GM12878 (cell line): ENCODE data around the gene TAPBP. TPM values are rescaled to one million over a fixed set of nuclear protein-coding genes. Genes with fewer than 3 reads are reported as not detected.
A peak's percentile ranks its signal among the peaks of the same experiment; 100 is the strongest.

ENCODE experiments used
- ATAC-seq: fragments of 200-7000 bp; cut with Tn5 transposase; 3 replicates; pipeline ENCODE4 v1.9.1; 2020; ENCODE audit warnings: mild to moderate bottlenecking, moderate library complexity
- BruUV-seq: library from RNA; stranded (reverse); fragments of 400-500 nt; replicated peaks from 2 replicates; lab custom pipeline; 2021; lab: Mats Ljungman, UMichigan
- CTCF ChIA-PET: fragments of 300-600 bp; sonication (Branson Sonifier 250); formaldehyde crosslinking; extraction: SDS; loops from one replicate; lab custom pipeline; 2021; ENCODE audit warnings: inconsistent platforms; lab: Yijun Ruan, JAX
- POLR2A ChIA-PET: fragments of 350-600 bp; formaldehyde crosslinking; extraction: SDS; loops from one replicate; lab custom pipeline; 2021; ENCODE audit warnings: inconsistent platforms; lab: Charles Lee
- RAD21 ChIA-PET: fragments of 300-600 bp; sonication (Branson Sonifier 250); formaldehyde crosslinking; loops from one replicate; lab custom pipeline; 2023; ENCODE audit warnings: antibody characterized with exemption; ENCODE audit not compliant: unreplicated experiment; lab: Charles Lee
- SMC1A ChIA-PET: fragments of 300-600 bp; sonication (Branson Sonifier 250); formaldehyde crosslinking; loops from one replicate; lab custom pipeline; 2023; ENCODE audit not compliant: unreplicated experiment, uncharacterized antibody; lab: Charles Lee
- DNase-seq: peaks from one replicate; pipeline ENCODE4 v3.0.0-alpha.2; 2011; ENCODE audit warnings: low read depth, low spot score
- FAIRE-seq: peaks from 3 replicates; lab custom pipeline; 2011; peaks lifted over from hg19 to GRCh38; lab: Jason Lieb, UNC
- H2AFZ ChIP-seq: 2 replicates; pipeline ENCODE4 v1.6.0; 2011; ENCODE audit warnings: low read depth, low read length, control low read depth; ENCODE audit not compliant: control insufficient read depth
- H3K27ac ChIP-seq: 2 replicates; pipeline ENCODE4 v1.5.1; 2011; ENCODE audit warnings: control low read depth; ENCODE audit not compliant: control insufficient read depth, insufficient read depth
- H3K27me3 ChIP-seq, 2 experiments: replicated peaks in 1 of 2; 2 replicates each; pipeline versions ENCODE4 v1.6.0 to v1.6.1; 2011; ENCODE audit warnings: low read length in 1 of 2; ENCODE audit not compliant: control insufficient read depth in 2 of 2, insufficient read depth in 2 of 2
- H3K36me3 ChIP-seq, 2 experiments: 2 replicates each; pipeline ENCODE4 v1.5.1; 2011; ENCODE audit warnings: low read length in 1 of 2; ENCODE audit not compliant: control insufficient read depth in 2 of 2, insufficient read depth in 2 of 2
- H3K4me1 ChIP-seq: 2 replicates; pipeline ENCODE4 v1.6.1; 2011; ENCODE audit warnings: mild to moderate bottlenecking, low read length, moderate library complexity, mixed read lengths; ENCODE audit not compliant: control insufficient read depth, insufficient read depth
- H3K4me2 ChIP-seq: 2 replicates; pipeline ENCODE4 v1.6.0; 2011; ENCODE audit warnings: control low read depth; ENCODE audit not compliant: control insufficient read depth, insufficient read depth
- H3K4me3 ChIP-seq: fragments of 200-600 bp; sonication (generic); 2 replicates; pipeline ENCODE4 v1.5.1; 2016
- H3K79me2 ChIP-seq: 2 replicates; pipeline ENCODE4 v1.6.0; 2011; ENCODE audit warnings: low read length; ENCODE audit not compliant: control insufficient read depth, insufficient read depth
- H3K9ac ChIP-seq: 2 replicates; pipeline ENCODE4 v1.8.0; 2011; ENCODE audit warnings: low read length, control low read depth, mixed read lengths; ENCODE audit not compliant: control insufficient read depth, insufficient read depth
- H3K9me3 ChIP-seq: replicated peaks from 3 replicates; pipeline ENCODE4 v1.5.1; 2011; ENCODE audit warnings: mild to moderate bottlenecking, low read length; ENCODE audit not compliant: control insufficient read depth, insufficient read depth
- H4K20me1 ChIP-seq: 2 replicates; pipeline ENCODE4 v1.6.0; 2011; ENCODE audit not compliant: control insufficient read depth, insufficient read depth
- ETV6 ChIP-seq, 2 experiments: fragments of 450-650 bp in 1 of 2; IDR thresholded peaks in 1 of 2; conservative IDR thresholded peaks in 1 of 2; 2 replicates each; pipeline ENCODE4 v1.6.1; 2014; ENCODE audit warnings: antibody characterized with exemption in 1 of 2, borderline replicate concordance in 1 of 2, low read depth in 1 of 2, mild to moderate bottlenecking in 1 of 2, moderate library complexity in 1 of 2
- KAT2A ChIP-seq: conservative IDR thresholded peaks from 2 replicates; pipeline ENCODE4 v1.6.1; 2011; ENCODE audit warnings: low read depth, low read length; ENCODE audit not compliant: control insufficient read depth
- MYB ChIP-seq: fragments of 150-350 bp; IDR thresholded peaks from 2 replicates; pipeline ENCODE4 v1.6.1; 2014; ENCODE audit warnings: mild to moderate bottlenecking, low read depth, low read length, borderline replicate concordance
- MYC ChIP-seq: IDR thresholded peaks from 2 replicates; pipeline ENCODE4 v1.6.1; 2011; ENCODE audit warnings: mild to moderate bottlenecking, low read length, moderate library complexity, inconsistent platforms; ENCODE audit not compliant: insufficient read depth, insufficient replicate concordance, insufficient read length, severe bottlenecking
- RELA ChIP-seq: fragments of 450-650 bp; IDR thresholded peaks from 2 replicates; pipeline ENCODE4 v1.8.0; 2014; ENCODE audit warnings: borderline replicate concordance; ENCODE audit not compliant: partially characterized antibody
- SIN3A ChIP-seq: IDR thresholded peaks from 2 replicates; pipeline ENCODE4 v1.6.1; 2012; ENCODE audit warnings: low read depth, low read length, improper control_type of control experiment
- SPI1 ChIP-seq: IDR thresholded peaks from 2 replicates; pipeline ENCODE4 v1.6.1; 2011; ENCODE audit warnings: low read depth, mild to moderate bottlenecking, low read length, moderate library complexity, borderline replicate concordance; ENCODE audit not compliant: insufficient read depth
- in situ Hi-C: fragments of 300-500 bp; cut with MboI; formaldehyde crosslinking; loops from 9 replicates; pipeline ENCODE4 v1.14.3; 2018; ENCODE audit warnings: mixed read lengths
- intact Hi-C: fragments of 100-400 bp; cut with micrococcal nuclease; formaldehyde crosslinking; loops from one replicate; pipeline ENCODE4 v1.14.2; 2022; ENCODE audit not compliant: unreplicated experiment
- polyA plus RNA-seq, 11 experiments: library from polyadenylated mRNA; depleted of rRNA in 4 of 11; unstranded in 6 of 11; stranded (reverse) in 5 of 11; fragments of >200 nt; fragmentation: Nextera tagmentation in 4 of 11; fragmentation: Illumina TruSeq in 1 of 11; extraction: Ambion mirVana in 4 of 11; extraction: Trizol in 1 of 11; gene quantifications; 1 replicate in 1 of 11; 2 replicates in 10 of 11; pipeline versions ENCODE4 v1.2.1 to v1.2.3, GENCODE V29; 2011 to 2016; ENCODE audit warnings: inconsistent platforms in 2 of 11, missing spikeins in 2 of 11, low read depth in 1 of 11
- total RNA-seq, 4 experiments: library from RNA; depleted of rRNA in 3 of 4; stranded (reverse); fragments of >200 nt in 3 of 4; fragmentation: Illumina TruSeq in 1 of 4; extraction: Trizol in 1 of 4; gene quantifications; 2 replicates each; pipeline versions ENCODE4 v1.2.1 to v1.2.3, GENCODE V29; 2013 to 2021
- TF ChIP-seq, protein P1 (sequence below): fragments of 450-650 bp; formaldehyde crosslinking; IDR thresholded peaks from 2 replicates; pipeline ENCODE4 v1.4.0; 2022; ENCODE audit warnings: mild to moderate bottlenecking, moderate library complexity
- TF ChIP-seq, protein P2 (sequence below): fragments of 450-650 bp; conservative IDR thresholded peaks from 2 replicates; pipeline ENCODE4 v1.6.1; 2017; ENCODE audit warnings: mild to moderate bottlenecking, moderate library complexity
- TF ChIP-seq, protein P3 (sequence below): fragments of 450-650 bp; IDR thresholded peaks from 2 replicates; pipeline ENCODE4 v1.6.1; 2017; ENCODE audit warnings: mild to moderate bottlenecking, moderate library complexity
- TF ChIP-seq, protein P4 (sequence below): IDR thresholded peaks from 2 replicates; pipeline ENCODE4 v1.6.1; 2011; ENCODE audit warnings: borderline replicate concordance, low read depth, mild to moderate bottlenecking, moderate library complexity, low read length; ENCODE audit not compliant: insufficient read depth, poor library complexity, severe bottlenecking

The TAPBP gene
- total and polyA plus RNA-seq, 10 of the 15 experiments (the other 5 are each of a cell fraction or from before 2014, with no cell fraction given), result 14.6 to 210 (median 78.1) TPM

DNA sequence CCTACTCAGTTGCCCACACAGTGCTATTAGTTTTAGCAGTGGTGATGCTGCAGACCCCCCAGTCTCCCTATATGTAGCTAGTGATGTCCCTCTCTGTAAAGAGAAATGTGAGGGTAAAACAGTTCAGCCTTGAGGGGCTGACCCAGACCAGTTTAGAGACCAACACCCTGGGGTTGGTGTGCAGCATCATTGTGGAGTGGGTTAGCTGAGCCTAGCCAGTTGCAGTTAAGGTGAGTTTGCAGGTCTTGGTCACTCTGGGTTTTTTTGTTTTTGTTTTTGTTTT, 37.4 kb downstream of the TAPBP start:
- Histone ChIP-seq H3K4me3 (peak overlapping the region; percentile 87), H3K36me3 (peaks cover 22 to 25% of the 10 kb centered on the region in 2 experiments), H3K4me1 (peaks cover 22% of the 10 kb centered on the region), H3K27ac (peak overlapping the region; percentile 86), H3K9me3 (no peaks in the 10 kb centered on the region), H3K79me2 (peaks cover 57% of the 10 kb centered on the region), H2AFZ (no peak overlapping the region), H4K20me1 (peaks cover 6% of the 10 kb centered on the region), H3K9ac (peak overlapping the region; percentile 88), H3K27me3 (no peaks in the 10 kb centered on the region), H3K4me2 (peak overlapping the region; percentile 83)
- in situ Hi-C loops (no loop called here), intact Hi-C loops (loop anchor here (2.0 to 5.0 kb wide), 2 partner anchors 68 to 116 kb away; partner anchors contain the start of gene KIFC1)
- no TSS peak for BruUV-seq
- ChIA-PET CTCF (interaction anchor here (0.9 to 3.9 kb wide), 9 partner anchors 12 to 149 kb away, joined by 3 to 30 read pairs (median 7); partner anchors contain the start of genes PFDN6, RGL2, WDR46 and ZBTB22), RAD21 (interaction anchor here (1.3 to 2.4 kb wide), 6 partner anchors 23 to 149 kb away, joined by 3 to 14 read pairs (median 10); partner anchors contain the start of genes RGL2 and ZBTB22), SMC1A (interaction anchor here (1.2 to 3.6 kb wide), 5 partner anchors 8 to 154 kb away, joined by 3 to 25 read pairs (median 5); partner anchors contain the start of genes PFDN6 and WDR46), POLR2A (interaction anchor here (0.5 to 3.9 kb wide), 5 partner anchors 13 to 121 kb away, joined by 5 to 38 read pairs (median 13); partner anchors contain the start of genes PFDN6, TAPBP and WDR46)
- peak; percentile 47 for FAIRE-seq
- no peak for DNase-seq
- ATAC-seq, result peak; percentile 1
- TF ChIP-seq SIN3A (no peak), MYB (no peak), MYC (no peak), RELA (no peak), KAT2A (no peak), ETV6 (conservative IDR thresholded peaks at IDR 0.05 in 1 of 2, IDR thresholded peaks at IDR 0.05 in 1 of 2; ENCODE audit: borderline replicate concordance in 1 of 2, low read depth in 1 of 2) (no peak), SPI1 (no peak)
- TF ChIP-seq, protein P1, sequence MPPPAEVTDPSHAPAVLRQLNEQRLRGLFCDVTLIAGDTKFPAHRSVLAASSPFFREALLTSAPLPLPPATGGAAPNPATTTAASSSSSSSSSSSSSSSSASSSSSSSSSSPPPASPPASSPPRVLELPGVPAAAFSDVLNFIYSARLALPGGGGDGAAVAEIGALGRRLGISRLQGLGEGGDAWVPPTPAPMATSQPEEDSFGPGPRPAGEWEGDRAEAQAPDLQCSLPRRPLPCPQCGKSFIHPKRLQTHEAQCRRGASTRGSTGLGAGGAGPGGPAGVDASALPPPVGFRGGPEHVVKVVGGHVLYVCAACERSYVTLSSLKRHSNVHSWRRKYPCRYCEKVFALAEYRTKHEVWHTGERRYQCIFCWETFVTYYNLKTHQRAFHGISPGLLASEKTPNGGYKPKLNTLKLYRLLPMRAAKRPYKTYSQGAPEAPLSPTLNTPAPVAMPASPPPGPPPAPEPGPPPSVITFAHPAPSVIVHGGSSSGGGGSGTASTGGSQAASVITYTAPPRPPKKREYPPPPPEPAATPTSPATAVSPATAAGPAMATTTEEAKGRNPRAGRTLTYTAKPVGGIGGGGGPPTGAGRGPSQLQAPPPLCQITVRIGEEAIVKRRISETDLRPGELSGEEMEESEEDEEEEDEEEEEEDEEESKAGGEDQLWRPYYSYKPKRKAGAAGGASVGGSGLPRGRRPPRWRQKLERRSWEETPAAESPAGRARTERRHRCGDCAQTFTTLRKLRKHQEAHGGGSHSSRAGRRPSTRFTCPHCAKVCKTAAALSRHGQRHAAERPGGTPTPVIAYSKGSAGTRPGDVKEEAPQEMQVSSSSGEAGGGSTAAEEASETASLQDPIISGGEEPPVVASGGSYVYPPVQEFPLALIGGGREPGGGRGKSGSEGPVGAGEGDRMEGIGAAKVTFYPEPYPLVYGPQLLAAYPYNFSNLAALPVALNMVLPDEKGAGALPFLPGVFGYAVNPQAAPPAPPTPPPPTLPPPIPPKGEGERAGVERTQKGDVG (CRISPR knock-in tag), result no peak
- TF ChIP-seq, protein P2, sequence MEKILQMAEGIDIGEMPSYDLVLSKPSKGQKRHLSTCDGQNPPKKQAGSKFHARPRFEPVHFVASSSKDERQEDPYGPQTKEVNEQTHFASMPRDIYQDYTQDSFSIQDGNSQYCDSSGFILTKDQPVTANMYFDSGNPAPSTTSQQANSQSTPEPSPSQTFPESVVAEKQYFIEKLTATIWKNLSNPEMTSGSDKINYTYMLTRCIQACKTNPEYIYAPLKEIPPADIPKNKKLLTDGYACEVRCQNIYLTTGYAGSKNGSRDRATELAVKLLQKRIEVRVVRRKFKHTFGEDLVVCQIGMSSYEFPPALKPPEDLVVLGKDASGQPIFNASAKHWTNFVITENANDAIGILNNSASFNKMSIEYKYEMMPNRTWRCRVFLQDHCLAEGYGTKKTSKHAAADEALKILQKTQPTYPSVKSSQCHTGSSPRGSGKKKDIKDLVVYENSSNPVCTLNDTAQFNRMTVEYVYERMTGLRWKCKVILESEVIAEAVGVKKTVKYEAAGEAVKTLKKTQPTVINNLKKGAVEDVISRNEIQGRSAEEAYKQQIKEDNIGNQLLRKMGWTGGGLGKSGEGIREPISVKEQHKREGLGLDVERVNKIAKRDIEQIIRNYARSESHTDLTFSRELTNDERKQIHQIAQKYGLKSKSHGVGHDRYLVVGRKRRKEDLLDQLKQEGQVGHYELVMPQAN, result no peak
- TF ChIP-seq, protein P3, sequence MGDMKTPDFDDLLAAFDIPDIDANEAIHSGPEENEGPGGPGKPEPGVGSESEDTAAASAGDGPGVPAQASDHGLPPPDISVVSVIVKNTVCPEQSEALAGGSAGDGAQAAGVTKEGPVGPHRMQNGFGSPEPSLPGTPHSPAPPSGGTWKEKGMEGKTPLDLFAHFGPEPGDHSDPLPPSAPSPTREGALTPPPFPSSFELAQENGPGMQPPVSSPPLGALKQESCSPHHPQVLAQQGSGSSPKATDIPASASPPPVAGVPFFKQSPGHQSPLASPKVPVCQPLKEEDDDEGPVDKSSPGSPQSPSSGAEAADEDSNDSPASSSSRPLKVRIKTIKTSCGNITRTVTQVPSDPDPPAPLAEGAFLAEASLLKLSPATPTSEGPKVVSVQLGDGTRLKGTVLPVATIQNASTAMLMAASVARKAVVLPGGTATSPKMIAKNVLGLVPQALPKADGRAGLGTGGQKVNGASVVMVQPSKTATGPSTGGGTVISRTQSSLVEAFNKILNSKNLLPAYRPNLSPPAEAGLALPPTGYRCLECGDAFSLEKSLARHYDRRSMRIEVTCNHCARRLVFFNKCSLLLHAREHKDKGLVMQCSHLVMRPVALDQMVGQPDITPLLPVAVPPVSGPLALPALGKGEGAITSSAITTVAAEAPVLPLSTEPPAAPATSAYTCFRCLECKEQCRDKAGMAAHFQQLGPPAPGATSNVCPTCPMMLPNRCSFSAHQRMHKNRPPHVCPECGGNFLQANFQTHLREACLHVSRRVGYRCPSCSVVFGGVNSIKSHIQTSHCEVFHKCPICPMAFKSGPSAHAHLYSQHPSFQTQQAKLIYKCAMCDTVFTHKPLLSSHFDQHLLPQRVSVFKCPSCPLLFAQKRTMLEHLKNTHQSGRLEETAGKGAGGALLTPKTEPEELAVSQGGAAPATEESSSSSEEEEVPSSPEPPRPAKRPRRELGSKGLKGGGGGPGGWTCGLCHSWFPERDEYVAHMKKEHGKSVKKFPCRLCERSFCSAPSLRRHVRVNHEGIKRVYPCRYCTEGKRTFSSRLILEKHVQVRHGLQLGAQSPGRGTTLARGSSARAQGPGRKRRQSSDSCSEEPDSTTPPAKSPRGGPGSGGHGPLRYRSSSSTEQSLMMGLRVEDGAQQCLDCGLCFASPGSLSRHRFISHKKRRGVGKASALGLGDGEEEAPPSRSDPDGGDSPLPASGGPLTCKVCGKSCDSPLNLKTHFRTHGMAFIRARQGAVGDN, result no peak
- TF ChIP-seq, protein P4, sequence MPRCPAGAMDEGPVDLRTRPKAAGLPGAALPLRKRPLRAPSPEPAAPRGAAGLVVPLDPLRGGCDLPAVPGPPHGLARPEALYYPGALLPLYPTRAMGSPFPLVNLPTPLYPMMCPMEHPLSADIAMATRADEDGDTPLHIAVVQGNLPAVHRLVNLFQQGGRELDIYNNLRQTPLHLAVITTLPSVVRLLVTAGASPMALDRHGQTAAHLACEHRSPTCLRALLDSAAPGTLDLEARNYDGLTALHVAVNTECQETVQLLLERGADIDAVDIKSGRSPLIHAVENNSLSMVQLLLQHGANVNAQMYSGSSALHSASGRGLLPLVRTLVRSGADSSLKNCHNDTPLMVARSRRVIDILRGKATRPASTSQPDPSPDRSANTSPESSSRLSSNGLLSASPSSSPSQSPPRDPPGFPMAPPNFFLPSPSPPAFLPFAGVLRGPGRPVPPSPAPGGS, result no peak
